Neural cell (in vitro differentiated cells): ENCODE results near the gene GNG7.

Source experiments
- CTCF ChIP-seq: fragments of 450-650 bp; IDR thresholded peaks from 2 replicates; pipeline ENCODE4 v1.5.1; 2014; ENCODE audit warnings: antibody characterized with exemption, mild to moderate bottlenecking, moderate library complexity; ENCODE audit not compliant: poor library complexity, severe bottlenecking
- EP300 ChIP-seq: fragments of 450-650 bp; conservative IDR thresholded peaks from 2 replicates; pipeline ENCODE4 v1.6.1; 2014; ENCODE audit warnings: antibody characterized with exemption, mild to moderate bottlenecking, moderate library complexity; ENCODE audit not compliant: poor library complexity, severe bottlenecking
- REST ChIP-seq: IDR thresholded peaks from 2 replicates; pipeline ENCODE4 v1.6.1; 2012; ENCODE audit warnings: borderline replicate concordance

- TF ChIP-seq EP300 (no peak), CTCF (no peak), REST (no peak)
Measured at GRCh38 chr19:2488405-2488941, 214.0 kb downstream of the GNG7 start.
